Measurements from ENCODE around the gene DAZAP1.
"Not testable (repeated sequence)": the region's sequence is repeated elsewhere in the genome, so short reads cannot be mapped to it uniquely, and the experiment has no call there.

DAZAP1 gene

DNA sequence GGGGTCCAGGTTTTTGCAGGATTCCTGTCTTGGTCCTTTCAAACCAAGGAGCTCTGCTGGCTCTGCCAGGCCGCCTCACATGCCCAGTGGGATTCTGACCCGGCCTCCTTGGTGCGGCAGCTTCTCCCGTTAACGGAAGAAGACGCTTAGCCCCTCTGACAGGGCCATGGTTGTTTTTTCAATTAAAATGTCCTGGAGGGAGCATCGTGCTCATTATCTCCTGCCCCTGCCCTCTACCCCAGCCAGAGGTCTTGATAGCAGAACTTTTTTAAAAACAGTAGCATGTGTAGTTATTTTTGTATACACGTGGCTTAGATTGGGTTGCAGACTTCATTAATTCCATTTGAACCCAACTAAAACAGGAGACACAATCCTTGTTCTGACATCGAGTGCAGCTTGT is 19.4 kb downstream of the DAZAP1 start:
- no peak for FAIRE-seq

DNA sequence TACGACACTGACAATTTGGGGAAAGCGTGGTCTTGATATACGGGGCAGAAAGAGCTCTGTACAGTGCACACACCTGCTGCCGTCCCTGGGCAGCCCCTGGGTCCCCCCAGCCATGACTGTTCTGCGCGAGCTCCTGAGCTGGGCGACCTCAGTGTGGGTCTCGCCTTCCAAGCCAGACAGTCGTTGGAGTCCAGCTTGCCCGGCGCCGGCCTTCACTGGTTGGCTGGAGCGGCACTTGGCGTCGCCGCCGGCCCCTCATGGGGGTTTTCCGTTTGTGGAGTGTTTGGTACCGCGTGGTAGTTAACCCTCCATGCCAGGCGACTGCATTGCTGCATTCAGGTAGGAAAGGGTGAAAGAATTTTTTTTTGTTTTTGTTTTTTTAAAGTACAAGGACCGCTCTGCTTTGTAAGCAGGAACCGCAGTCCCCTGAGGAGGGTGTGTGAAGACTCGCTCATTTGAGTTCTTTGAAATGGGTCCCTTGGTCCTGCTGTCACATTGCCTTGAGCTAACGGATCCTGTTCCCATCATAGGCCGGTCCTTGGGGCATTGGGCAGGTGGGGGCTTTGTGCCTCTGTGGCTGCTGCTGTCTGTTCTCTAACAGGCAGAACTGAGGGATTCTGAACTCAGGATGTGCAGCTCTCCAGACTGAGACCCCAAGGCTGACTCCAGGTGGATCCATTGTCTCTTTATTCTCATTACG is 20.0 kb downstream of the DAZAP1 start:
- no peak for FAIRE-seq

DNA sequence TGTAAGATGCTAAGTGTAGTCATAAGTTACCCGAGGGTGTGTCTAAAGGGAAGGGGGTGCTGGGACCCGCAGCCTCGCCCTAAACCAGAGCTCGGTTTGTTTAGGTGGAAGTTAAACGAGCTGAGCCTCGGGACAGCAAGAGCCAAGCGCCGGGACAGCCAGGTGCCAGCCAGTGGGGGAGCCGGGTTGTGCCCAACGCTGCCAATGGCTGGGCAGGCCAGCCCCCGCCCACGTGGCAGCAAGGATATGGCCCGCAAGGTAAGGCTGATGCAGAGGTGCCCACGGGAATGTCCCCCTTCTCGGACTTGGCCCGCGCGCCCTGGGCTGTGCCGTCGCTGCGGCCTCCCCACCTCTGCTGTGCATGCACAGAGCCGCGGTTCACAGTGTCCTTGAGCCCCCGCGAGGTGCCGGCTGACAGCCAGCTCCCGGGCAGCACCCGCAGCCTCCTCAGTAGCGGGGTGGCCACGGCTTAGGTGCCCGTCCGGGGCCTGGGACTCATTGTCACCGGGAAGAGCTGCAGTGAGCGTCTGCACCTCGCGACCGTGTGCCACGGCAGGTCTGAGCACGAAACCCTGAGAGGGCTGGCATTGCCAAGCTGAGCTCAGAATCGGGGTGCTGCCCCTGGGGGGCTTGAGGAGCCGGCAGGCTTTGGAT is 21.5 kb downstream of the DAZAP1 start:
- no peak for FAIRE-seq

DNA sequence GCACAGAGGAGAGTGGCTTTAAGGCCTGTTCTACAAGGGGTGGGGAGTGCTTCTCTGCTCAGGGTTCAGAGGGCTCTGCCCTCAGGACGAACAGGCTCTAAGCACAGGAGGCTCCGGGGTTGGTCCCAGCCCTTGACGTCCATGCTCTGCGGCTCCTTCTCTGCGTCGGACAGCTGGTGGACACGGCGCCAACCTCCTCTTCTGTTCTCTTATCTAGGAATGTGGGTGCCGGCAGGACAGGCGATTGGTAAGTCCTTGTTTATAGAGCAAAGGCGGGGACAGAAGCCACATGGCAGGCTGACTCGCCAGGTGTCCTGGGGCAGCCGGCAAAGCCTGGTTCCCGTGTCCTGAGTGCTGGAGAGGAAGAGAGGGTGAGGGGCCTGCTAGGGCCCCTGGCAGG is 22.4 kb downstream of the DAZAP1 start:
- FAIRE-seq, result no peak

DNA sequence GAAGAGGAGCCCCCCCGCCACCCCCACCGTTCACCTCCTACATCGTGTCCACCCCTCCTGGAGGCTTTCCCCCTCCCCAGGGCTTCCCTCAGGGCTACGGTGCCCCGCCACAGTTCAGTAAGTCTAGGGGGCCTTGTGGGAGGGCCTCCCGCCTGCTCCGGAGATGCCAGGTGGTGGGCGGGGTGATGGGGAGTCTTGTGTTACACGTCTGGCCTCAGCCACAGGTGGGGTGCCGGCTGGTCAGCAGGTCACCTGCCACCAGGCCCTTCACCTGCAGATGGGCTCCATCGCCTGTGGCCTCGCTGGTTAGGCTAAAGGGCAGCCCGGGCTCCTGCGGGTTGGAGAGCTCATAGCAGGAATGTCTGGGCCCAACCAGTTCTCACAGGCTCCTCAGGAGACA is 22.9 kb downstream of the DAZAP1 start:
- FAIRE-seq, result no peak

DNA sequence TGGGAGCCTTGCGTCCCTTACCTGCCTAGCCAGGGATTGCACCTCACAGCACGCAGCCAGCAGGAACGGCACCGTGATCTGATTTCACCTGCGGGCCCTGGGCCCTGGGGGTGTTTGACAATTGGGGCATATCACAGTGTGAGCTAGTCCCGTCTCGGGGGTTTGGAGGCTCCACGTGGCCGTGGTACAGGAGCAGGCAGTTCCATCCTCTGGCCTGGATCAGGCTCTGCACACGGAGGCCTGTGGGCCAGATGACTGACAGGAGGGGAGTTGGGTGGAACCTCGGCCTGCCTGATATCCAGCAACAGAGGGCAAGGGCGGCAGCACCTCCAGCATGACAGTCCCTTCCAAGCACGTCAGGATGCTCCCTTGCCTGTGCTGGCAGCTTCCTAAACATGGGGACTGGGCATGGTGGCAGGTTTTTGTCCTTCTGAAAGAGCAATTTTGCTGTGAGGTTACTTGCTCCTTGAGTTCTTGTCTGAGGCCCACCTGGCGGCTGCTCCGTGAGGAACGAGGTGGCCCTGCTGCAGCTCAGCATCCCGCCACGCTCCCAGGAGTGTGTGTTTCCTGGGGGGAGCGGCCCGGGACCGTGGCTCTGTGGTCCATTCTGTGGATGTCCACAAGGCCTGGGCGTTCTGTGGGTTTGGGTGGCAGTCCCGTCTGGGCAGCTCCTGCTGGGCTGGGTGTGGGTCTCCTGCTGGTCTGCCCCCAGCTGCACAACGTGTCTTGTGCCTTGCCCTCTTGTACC is 24.5 kb downstream of the DAZAP1 start:
- FAIRE-seq, result no peak

DNA sequence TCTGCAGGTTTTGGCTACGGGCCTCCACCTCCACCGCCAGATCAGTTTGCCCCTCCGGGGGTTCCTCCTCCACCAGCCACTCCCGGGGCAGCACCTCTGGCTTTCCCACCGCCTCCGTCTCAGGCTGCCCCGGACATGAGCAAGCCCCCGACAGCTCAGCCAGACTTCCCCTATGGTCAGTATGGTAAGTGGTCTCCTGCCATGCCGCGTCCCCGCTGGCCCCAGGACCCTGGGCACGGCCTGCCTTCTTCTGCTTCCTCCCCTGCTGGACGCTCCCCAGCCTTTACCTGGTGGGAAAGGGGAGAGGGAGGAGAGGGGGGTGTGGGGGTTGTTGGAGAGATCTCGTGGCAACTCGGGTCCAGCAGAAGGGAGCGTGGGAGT is 25.1 kb downstream of the DAZAP1 start:
- FAIRE-seq, result no peak

DNA sequence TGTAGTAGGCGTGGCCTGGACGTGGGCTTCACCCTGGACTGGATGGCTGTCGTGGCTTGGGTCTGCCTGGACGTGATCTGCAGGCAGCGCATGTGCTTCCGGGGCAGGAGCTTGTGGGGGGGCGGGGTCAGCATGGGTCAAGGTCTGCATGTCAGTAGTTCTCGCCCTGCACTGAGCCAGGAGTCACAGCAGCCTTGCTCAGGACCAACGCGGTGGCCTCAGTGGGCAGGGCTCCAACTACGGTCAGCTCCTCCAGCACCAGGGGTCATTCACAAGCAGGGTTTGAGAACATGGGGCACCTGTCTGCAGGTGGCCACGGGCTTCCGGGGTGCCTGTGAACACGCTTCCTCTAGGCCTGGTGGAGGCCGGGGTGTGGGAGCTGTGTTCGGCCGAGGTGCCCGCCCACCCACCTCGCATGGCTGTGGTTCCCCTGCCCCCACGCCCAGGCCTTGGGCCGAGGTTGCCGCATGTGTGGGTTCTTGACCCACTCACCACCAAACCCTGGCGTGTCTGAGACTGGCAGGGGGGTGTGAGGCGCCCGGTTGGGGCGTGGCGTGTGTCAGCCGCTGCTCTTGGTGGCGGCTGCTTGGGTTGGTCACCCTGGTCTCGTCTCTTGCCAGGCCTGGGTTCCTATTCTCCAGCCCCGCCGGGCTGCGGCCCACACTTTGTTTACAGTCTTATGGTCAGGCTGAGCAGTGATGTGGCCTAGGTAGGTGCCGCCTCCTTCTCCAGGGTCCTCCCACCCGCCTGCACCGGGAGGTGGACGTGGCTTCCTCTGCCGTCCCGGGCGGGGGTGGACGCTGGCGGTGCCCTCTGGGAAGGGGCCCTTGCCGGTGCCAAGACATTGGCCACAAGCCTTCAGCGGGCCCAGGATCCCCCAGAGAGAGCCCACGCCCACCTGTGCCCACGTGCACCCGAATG is 26.0 kb downstream of the DAZAP1 start:
- no peak for FAIRE-seq

DNA sequence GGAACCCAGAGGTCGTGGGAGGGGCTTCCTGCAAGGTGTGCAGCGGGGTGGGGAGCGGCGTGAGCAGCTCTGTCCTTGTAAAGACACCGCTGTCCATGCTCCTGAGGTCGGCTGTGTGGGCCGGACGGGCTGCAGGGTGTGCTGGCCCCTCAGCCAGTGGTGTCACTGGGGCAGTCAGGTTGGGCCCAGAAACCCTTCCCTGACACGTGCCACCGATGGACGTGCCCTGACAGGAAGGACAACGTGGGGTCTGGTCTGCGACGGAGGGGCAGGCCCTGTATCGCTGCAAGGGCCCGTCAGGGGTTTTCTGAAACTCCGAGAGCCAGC is 26.6 kb downstream of the DAZAP1 start:
- FAIRE-seq, result no peak

DNA sequence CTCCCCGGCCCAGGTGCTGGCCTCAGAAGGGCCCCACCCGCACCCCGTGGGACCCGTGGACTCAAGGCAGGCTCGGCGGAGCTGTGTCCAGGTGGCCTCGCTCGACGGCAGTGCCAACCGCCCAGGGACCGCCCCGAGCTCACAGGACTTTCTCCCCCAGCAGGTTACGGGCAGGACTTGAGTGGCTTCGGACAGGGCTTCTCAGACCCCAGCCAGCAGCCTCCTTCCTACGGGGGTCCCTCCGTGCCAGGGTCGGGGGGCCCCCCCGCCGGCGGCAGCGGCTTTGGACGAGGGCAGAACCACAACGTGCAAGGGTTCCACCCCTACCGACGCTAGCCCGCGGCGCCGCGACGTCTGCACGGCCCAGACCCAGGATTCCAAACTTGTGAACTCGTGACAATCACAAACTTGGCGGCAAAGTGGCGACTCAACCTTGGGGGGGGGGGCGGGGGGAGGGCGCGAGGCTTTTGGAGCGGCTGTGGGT is 27.2 kb downstream of the DAZAP1 start:
- FAIRE-seq, result no peak

DNA sequence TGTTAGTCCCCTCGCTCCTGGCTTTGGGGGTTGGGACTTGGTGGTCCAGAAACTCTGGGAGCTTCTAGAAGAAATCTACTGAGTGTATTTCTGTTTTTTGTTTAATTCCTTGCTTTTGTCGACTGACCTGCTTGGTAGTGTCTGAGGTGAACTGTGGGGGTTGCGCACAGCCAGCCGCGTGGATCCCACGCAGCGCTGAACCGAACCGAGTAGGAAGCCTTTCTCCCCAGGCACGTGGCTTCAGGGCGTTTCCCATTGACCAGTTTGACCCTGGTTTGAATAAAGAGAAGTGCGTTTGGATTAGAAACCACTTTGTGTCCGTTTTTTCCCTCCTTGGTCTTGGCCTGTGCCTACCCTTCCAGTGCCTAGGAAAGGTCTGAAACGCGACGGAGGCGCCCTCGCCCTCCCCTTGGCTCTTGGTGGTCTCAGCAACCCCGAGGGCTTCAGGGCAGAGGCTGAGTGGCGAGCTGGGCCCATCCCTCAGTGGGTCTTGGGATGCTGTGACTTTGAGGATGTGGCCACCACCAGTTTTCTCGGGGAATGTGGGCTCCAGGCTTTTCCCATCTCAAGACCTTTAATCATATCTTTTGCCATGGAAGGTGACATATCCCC is 28.1 kb downstream of the DAZAP1 start:
- FAIRE-seq, result no peak

DNA sequence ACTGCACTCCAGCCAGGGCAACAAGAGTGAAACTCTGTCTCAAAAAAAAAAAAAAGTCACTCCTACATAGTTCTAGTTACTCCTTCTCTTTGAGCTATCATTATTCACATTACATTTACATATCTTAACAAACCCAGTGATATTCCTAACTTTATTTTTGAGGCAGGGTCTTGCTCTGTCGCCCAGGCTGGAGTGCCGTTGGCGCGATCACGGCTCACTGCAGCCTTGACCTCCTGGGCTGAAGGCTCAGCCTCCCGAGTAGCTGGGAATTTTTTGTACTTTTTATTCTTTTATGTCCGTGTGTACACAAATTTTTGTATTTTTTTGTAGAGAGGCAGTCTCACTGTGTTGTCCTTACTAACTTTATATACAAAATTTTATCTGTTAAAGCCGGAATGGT is 30.2 kb downstream of the DAZAP1 start:
- no peak for FAIRE-seq

DNA sequence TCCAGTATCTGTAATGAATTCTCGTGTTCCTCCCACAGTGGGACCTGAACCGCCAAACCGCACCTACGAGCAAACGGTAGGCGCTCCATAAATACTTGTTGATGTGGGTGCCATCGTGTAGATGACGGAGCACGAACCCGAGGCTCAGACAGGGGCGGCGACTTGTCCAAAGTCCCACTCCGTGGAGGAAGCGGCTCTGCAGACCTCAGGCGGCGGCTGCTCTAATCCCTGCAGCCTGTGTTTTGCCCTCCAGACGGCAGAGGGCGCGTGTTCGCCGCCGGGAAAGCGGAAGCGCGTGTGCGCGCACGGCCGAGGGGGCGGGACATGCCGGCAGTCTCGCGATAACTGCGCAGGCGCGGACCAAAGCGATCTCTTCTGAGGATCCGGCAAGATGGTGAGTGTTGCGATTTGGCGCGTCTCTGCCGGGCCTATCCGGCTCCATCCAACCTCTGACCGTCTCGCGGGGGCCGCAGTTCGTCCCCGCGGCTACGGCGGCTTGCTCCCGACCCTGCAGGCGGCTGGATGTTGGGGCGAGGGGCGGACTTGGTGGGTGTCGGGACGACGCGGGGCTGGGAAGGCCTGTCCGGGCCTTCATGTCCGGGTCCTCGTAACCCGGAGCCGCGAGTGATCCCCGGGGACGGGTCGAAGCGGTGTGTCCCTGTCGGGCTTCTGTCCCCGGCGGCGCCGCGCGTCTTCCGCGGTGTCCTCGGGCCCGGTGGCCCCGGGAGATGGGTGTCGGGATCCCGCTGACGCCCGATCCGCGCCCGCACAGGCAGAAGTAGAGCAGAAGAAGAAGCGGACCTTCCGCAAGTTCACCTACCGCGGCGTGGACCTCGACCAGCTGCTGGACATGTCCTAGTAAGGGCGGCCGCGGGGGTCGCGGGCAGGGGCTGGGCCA is 30.9 kb downstream of the DAZAP1 start, which contains the start of gene RPS15:
TSS of gene RPS15 (plus strand) at position 362 of the 898 bp plus-strand sequence. CDS start at position 392, 30 bp downstream.
- no peak for FAIRE-seq

DNA sequence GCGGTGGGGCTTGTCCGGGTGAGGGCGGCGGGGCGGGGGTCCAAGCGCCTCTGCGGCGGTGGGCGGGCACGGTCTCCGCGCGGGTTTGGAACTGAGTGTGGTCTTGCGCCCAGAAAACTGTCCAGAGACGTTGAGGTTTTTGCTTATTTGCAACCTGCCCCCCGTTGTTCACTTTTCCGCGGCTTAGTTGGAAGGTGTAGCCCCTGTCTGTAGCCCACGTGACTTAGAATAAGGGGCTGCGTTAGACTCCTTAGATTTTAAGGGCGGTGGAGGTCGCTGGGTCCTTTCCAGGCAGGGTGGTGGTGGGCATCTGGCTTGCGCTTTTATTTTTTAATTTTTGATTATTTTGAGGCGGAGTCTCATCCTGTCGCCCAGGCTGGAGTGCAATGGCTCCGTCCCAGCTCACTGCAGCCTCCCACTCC is 31.6 kb downstream of the DAZAP1 start:
- no peak for FAIRE-seq

DNA sequence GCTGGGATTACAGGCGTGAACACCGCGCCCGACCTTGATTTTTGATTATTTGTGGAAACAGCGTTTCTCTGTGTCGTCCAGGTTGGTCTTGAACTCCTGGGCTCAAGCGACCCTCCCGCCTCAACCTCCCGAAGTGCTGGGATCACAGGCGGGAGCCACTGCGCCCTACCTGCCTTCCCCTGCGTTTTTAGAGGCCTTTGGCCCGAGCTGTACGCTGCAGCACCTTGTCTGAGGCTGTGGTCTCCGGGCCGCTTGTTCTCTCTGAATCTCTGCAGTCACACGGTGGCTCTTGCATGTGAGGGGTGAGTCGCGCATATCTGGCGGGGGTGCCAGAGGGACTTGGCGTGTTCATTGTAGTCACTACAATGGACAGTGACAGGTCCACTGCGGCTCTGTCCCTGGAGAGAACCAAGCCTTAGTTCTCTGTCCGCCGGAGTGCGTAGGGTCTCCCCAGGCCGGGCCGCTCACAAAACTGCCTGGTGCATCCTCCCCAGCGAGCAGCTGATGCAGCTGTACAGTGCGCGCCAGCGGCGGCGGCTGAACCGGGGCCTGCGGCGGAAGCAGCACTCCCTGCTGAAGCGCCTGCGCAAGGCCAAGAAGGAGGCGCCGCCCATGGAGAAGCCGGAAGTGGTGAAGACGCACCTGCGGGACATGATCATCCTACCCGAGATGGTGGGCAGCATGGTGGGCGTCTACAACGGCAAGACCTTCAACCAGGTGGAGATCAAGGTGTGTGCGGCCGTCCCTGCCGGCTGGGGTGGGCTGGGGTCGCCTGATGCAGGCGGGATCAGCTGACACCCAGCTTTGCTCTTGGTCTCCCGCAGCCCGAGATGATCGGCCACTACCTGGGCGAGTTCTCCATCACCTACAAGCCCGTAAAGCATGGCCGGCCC is 32.4 kb downstream of the DAZAP1 start:
- FAIRE-seq, result not testable (repeated sequence)

DNA sequence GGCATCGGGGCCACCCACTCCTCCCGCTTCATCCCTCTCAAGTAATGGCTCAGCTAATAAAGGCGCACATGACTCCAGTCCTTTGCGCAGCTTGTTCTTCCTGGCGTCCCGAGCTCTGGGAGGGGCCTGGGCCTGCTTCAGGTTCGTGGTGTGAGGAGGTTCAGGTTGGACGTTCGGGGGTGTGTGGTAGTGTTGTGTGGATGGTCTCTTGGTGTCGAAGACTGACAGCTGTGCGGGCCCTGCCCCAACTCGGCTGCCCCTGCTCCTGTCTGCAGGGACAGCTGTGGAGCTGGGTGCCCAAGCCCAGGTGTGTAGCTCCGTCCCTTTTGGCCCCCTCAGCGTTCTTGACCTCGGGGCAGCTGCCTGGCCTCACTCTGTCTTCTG is 33.0 kb downstream of the DAZAP1 start:
- FAIRE-seq, result no peak

DNA sequence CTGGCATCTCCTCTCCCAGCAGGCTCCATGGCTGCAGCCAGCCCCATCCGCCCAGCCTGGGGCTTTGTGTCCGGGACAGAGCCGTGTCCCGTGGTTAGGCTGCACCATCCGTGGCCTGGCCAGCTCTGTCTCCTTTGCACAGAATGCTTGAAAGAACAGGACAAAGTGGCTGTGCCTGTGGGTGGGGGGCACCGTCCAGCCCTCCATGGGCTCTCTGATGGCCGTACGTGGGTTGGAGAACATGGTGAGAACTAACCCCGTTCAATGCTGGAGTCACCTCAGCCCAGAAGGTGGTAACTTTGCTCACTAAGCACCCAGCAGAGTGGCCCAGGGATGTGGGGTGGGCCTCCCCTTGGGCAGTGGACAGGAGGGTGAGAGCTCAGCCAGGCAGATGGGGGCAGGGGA is 33.6 kb downstream of the DAZAP1 start:
- no peak for FAIRE-seq

DNA sequence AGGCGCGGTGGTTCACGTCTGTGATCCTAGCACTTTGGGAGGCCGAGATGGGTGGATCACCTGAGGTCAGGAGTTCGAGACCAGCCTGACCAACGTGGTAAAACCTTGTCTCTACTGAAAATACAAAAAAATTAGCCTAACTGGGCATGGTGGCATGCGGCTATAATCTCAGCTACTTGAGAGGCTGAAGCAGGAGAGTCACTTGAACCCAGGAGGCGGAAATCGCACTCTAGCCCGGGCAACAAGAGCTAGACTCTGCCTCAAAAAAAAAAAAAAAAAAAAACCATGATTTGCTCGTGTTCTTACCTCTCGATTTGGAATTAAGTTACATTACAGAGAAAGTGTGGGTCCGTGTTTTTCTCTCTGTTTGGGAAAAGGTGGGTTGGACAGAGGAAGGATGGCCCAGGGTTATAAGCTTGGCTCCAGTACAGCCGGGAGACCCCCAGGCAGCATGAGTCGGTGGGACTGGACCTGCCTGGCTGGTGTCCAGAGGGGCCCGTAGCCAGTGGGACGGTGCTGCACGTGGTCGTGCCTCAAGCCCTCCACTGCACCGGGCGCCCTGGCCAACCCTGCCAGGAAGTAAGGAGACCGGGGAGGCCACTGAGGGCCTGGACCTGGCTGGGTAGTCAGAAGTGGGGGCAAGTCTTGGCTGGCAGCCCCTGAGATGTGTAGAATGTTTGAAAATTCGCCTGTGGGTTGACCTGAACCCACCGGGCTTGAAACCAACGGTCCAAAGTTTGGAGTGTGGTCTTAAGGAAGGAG is 34.5 kb downstream of the DAZAP1 start:
- no peak for FAIRE-seq

DNA sequence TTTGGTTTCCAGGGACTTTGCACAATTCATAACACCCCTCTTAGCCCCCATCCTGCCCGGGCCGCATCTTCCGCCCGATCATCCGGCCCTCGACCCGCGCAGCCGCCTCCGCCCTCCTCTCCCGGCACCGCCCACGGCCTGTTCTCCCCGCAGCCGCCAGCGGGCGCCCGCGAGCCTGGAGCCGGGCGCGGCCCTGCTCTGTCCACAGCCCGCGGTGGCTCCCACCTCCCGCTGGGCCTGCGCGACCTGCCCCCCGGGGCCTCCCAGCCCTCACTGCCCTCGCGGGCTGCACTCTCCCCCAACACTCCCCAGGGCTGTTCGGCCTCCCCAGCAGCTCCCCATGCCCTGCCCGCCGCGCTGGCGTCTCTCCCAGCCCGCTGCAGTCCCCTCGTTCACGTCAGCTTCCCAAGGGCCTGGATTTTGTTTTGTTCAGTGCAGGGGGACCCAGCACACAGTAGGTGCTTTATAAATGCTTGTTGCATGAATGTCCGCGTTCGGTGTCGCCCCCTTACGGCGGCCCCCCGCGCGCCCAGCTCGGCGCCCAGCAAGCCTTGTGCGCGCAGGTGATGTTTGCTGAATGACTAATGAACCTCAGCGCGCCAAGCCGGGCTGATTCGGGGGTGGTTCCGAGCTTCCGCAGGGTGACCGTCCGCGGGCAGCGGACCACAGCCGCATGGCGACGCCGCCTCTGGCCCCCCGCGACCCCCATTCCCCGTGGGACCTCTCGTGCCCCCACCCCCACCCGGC is 38.0 kb downstream of the DAZAP1 start:
- FAIRE-seq, result no peak
